Panc1 (cell line): Measurements from ENCODE around the gene TP53BP2.

Source experiments
- POLR2AphosphoS5 ChIP-seq: IDR thresholded peaks from 2 replicates; pipeline ENCODE4 v1.6.1; 2012; ENCODE audit warnings: mild to moderate bottlenecking, low read depth, low read length, moderate library complexity
- SIN3A ChIP-seq: IDR thresholded peaks from 2 replicates; pipeline ENCODE4 v1.6.1; 2012; ENCODE audit warnings: low read depth, mild to moderate bottlenecking, low read length, moderate library complexity, borderline replicate concordance; ENCODE audit not compliant: insufficient read depth
- TF ChIP-seq, protein P1 (sequence below): fragments of 450-650 bp; IDR thresholded peaks from 2 replicates; pipeline ENCODE4 v1.5.1; 2017; ENCODE audit warnings: mild to moderate bottlenecking

DNA sequence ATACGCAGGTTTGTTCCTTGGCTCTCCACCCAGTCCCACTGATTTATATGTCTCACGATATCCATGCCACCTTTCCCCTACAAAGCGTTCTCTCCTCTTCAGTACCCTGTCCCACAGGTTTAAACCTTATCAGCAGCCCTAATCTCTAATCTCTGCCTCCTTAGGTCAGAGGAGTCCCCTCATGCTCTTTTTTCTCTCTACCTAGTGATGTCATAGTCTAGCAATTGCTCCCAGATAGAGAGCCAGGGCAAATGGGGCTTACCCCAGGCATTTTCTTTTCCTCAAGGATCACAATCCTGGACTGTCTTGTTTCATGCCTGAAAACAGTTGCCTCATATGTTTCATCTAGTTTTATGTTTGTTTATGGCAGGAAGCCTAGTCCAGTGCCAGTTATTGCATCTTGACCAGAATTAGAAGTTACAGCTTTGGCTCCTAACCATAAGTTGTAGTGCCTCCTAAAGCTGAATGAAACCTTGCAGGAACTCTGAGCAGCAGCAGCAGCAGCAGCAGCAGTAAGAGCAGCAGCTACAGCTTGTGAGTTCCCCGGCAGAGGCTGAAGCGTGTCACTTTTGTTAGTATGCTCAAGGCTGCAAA, 26.7 kb upstream of the TP53BP2 start:
- TF ChIP-seq, protein P1, sequence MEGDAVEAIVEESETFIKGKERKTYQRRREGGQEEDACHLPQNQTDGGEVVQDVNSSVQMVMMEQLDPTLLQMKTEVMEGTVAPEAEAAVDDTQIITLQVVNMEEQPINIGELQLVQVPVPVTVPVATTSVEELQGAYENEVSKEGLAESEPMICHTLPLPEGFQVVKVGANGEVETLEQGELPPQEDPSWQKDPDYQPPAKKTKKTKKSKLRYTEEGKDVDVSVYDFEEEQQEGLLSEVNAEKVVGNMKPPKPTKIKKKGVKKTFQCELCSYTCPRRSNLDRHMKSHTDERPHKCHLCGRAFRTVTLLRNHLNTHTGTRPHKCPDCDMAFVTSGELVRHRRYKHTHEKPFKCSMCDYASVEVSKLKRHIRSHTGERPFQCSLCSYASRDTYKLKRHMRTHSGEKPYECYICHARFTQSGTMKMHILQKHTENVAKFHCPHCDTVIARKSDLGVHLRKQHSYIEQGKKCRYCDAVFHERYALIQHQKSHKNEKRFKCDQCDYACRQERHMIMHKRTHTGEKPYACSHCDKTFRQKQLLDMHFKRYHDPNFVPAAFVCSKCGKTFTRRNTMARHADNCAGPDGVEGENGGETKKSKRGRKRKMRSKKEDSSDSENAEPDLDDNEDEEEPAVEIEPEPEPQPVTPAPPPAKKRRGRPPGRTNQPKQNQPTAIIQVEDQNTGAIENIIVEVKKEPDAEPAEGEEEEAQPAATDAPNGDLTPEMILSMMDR, result no peak
- TF ChIP-seq POLR2AphosphoS5 (no peak), SIN3A (no peak)
